ENCODE data around the gene ARHGAP19.
"Not testable (repeated sequence)": the region's sequence is repeated elsewhere in the genome, so short reads cannot be mapped to it uniquely, and the experiment has no call there.

The ARHGAP19 gene

GRCh38 chr10:97321032-97321803 is 28.8 kb upstream of the ARHGAP19 start:
- DNase-seq = no peak

- DNase-seq = no peak
Measured at GRCh38 chr10:97320480-97321031, 28.1 kb upstream of the ARHGAP19 start.

- peak; percentile 75 for DNase-seq
Measured at GRCh38 chr10:97319671-97320479, 27.4 kb upstream of the ARHGAP19 start.

GRCh38 chr10:97318772-97319651 is 26.6 kb upstream of the ARHGAP19 start, which contains the start of gene FRAT1:
TSS of gene FRAT1 (plus strand) at chr10:97319271. CDS start at chr10:97319454, 183 bp downstream.
- peak; percentile 84 for DNase-seq

GRCh38 chr10:97314671-97315070 is 22.2 kb upstream of the ARHGAP19 start:
- DNase-seq = no peak

GRCh38 chr10:97312897-97313296 is 20.5 kb upstream of the ARHGAP19 start:
- DNase-seq = peak; percentile 27

GRCh38 chr10:97311111-97311626 is 18.7 kb upstream of the ARHGAP19 start:
- no peak for DNase-seq

- DNase-seq = no peak
Measured at GRCh38 chr10:97307866-97308780, 15.7 kb upstream of the ARHGAP19 start.

GRCh38 chr10:97307441-97307840 is 15.0 kb upstream of the ARHGAP19 start:
- DNase-seq = no peak

GRCh38 chr10:97302088-97302791 is 9.8 kb upstream of the ARHGAP19 start:
- DNase-seq = no peak

- DNase-seq = no peak
Measured at GRCh38 chr10:97300980-97301379, 8.5 kb upstream of the ARHGAP19 start.

- no peak for DNase-seq
Measured at GRCh38 chr10:97298223-97298571, 5.8 kb upstream of the ARHGAP19 start.

GRCh38 chr10:97297556-97298222 is 5.3 kb upstream of the ARHGAP19 start:
- no peak for DNase-seq

- no peak for DNase-seq
Measured at GRCh38 chr10:97292862-97293198, 393 bp upstream of the ARHGAP19 start.

GRCh38 chr10:97291357-97292096 is 910 bp downstream of the ARHGAP19 start:
- no peak for DNase-seq

- not testable (repeated sequence) for DNase-seq
Measured at GRCh38 chr10:97290576-97291356, 1.7 kb downstream of the ARHGAP19 start.

- DNase-seq = not testable (repeated sequence)
Measured at GRCh38 chr10:97290076-97290475, 2.4 kb downstream of the ARHGAP19 start.

GRCh38 chr10:97280783-97281182 is 11.7 kb downstream of the ARHGAP19 start:
- DNase-seq = no peak

Data from RPMI8226 (cell line).